A673 (cell line): ENCODE measurements around the gene PPP4C.

ENCODE experiments used
- CTCF ChIP-seq: fragments of 300-800, 200-600 bp; sonication (generic); conservative IDR thresholded peaks from 2 replicates; pipeline ENCODE4 v1.5.1; 2017; ENCODE audit warnings: low read depth, mild to moderate bottlenecking, antibody characterized with exemption, low read length, moderate library complexity, mixed read lengths
- EZH2 ChIP-seq: fragments of 200-600 bp; sonication (generic); IDR thresholded peaks from 2 replicates; pipeline ENCODE4 v1.6.1; 2017; ENCODE audit warnings: borderline replicate concordance, low read depth, mild to moderate bottlenecking, mixed read lengths, antibody characterized with exemption, low read length; ENCODE audit not compliant: poor library complexity, severe bottlenecking

GRCh38 chr16:30114411-30114810 lies 38.6 kb downstream of the PPP4C start:
- TF ChIP-seq CTCF: no peak
- TF ChIP-seq EZH2: no peak
